IMR-90 (cell line): Measurements from ENCODE around the gene TEX11. TPM values are rescaled to one million over a fixed set of nuclear protein-coding genes. Genes with fewer than 3 reads are reported as not detected.

ENCODE experiments used
- ATAC-seq: fragments of 200-7000 bp; cut with Tn5 transposase; 2 replicates; pipeline ENCODE4 v1.9.1; 2020; ENCODE audit warnings: low read depth, mild to moderate bottlenecking, moderate library complexity
- BruUV-seq: library from RNA; stranded (reverse); fragments of 400-500 nt; replicated peaks from 2 replicates; lab custom pipeline; 2021; lab: Mats Ljungman, UMichigan
- CTCF ChIA-PET: fragments of 300-600 bp; formaldehyde crosslinking; extraction: SDS; loops from one replicate; lab custom pipeline; 2021; ENCODE audit warnings: antibody characterized with exemption; lab: Yijun Ruan, JAX
- POLR2A ChIA-PET: fragments of 300-600 bp; sonication (Branson Sonifier 250); formaldehyde crosslinking; loops from one replicate; lab custom pipeline; 2022; ENCODE audit warnings: antibody characterized with exemption; ENCODE audit not compliant: unreplicated experiment; lab: Charles Lee
- DNase-seq: peaks from one replicate; pipeline ENCODE4 v3.0.0; 2013
- H2AFZ ChIP-seq: replicated peaks from 2 replicates; pipeline ENCODE3; 2013; ENCODE audit warnings: low read length, mild to moderate bottlenecking; ENCODE audit not compliant: poor library complexity
- H2AK5ac ChIP-seq: 2 replicates; pipeline ENCODE4 v1.6.1; 2013; ENCODE audit warnings: low read depth, low read length, inconsistent platforms
- H2AK9ac ChIP-seq: replicated peaks from 2 replicates; pipeline ENCODE3; 2013; ENCODE audit warnings: mild to moderate bottlenecking, low read depth, low read length, moderate library complexity; ENCODE audit not compliant: poor library complexity
- H2BK120ac ChIP-seq: 2 replicates; pipeline ENCODE4 v1.6.1; 2013; ENCODE audit warnings: low read depth, low read length, inconsistent platforms
- H2BK15ac ChIP-seq: 3 replicates; pipeline ENCODE4 v1.6.1; 2013; ENCODE audit warnings: low read depth, low read length, inconsistent platforms
- H2BK20ac ChIP-seq: 2 replicates; pipeline ENCODE4 v1.6.1; 2013; ENCODE audit warnings: low read depth, mild to moderate bottlenecking, inconsistent platforms, low read length, moderate library complexity
- H2BK5ac ChIP-seq: 2 replicates; pipeline ENCODE4 v1.6.1; 2013; ENCODE audit warnings: mild to moderate bottlenecking, low read depth, low read length, inconsistent platforms; ENCODE audit not compliant: poor library complexity, severe bottlenecking
- H3K14ac ChIP-seq: replicated peaks from 2 replicates; pipeline ENCODE4 v1.6.1; 2013; ENCODE audit warnings: low read depth, low read length, inconsistent platforms
- H3K18ac ChIP-seq: 2 replicates; pipeline ENCODE4 v1.6.1; 2013; ENCODE audit warnings: low read depth, low read length, control low read depth
- H3K23ac ChIP-seq: 2 replicates; pipeline ENCODE4 v1.6.1; 2013; ENCODE audit warnings: low read depth, low read length, inconsistent platforms
- H3K27ac ChIP-seq: 2 replicates; pipeline ENCODE4 v1.5.1; 2013; ENCODE audit warnings: mild to moderate bottlenecking, control low read depth, low read length; ENCODE audit not compliant: insufficient read depth
- H3K27me3 ChIP-seq: 2 replicates; pipeline ENCODE4 v1.6.1; 2013; ENCODE audit warnings: low read length; ENCODE audit not compliant: control insufficient read depth, insufficient read depth
- H3K36me3 ChIP-seq: 2 replicates; pipeline ENCODE4 v1.6.1; 2013; ENCODE audit warnings: low read length, mixed read lengths; ENCODE audit not compliant: control insufficient read depth, insufficient read depth
- H3K4ac ChIP-seq: 2 replicates; pipeline ENCODE4 v1.6.1; 2013; ENCODE audit warnings: low read depth, low read length, inconsistent platforms
- H3K4me1 ChIP-seq: 2 replicates; pipeline ENCODE4 v1.6.1; 2013; ENCODE audit warnings: low read length, mixed read lengths; ENCODE audit not compliant: control insufficient read depth, insufficient read depth
- H3K4me2 ChIP-seq: 2 replicates; pipeline ENCODE4 v1.6.1; 2013; ENCODE audit warnings: low read depth, mild to moderate bottlenecking, control low read depth, low read length, moderate library complexity
- H3K4me3 ChIP-seq: 2 replicates; pipeline ENCODE4 v1.5.1; 2013; ENCODE audit warnings: low read depth, mild to moderate bottlenecking, control low read depth, low read length, moderate library complexity; ENCODE audit not compliant: insufficient read depth
- H3K56ac ChIP-seq: 2 replicates; pipeline ENCODE4 v1.6.1; 2013; ENCODE audit warnings: low read length, inconsistent platforms; ENCODE audit not compliant: insufficient read depth; ENCODE audit errors: extremely low read depth
- H3K79me1 ChIP-seq, 2 experiments: 2 replicates each; pipeline ENCODE4 v1.6.1; 2013; ENCODE audit warnings: low read length in 2 of 2, inconsistent platforms in 1 of 2, low read depth in 1 of 2
- H3K9ac ChIP-seq: 2 replicates; pipeline ENCODE4 v1.6.1; 2013; ENCODE audit warnings: low read depth, low read length, control low read depth
- H3K9me1 ChIP-seq: 2 replicates; pipeline ENCODE4 v1.6.1; 2013; ENCODE audit warnings: low read length, inconsistent platforms; ENCODE audit not compliant: insufficient read depth
- H3K9me3 ChIP-seq: 2 replicates; pipeline ENCODE4 v1.6.1; 2013; ENCODE audit warnings: low read length; ENCODE audit not compliant: control insufficient read depth, insufficient read depth
- H4K20me1 ChIP-seq: 2 replicates; pipeline ENCODE4 v1.6.1; 2013; ENCODE audit warnings: low read length, inconsistent platforms; ENCODE audit not compliant: insufficient read depth
- H4K5ac ChIP-seq: 2 replicates; pipeline ENCODE4 v1.6.1; 2013; ENCODE audit warnings: mild to moderate bottlenecking, low read depth, low read length, control low read depth
- H4K8ac ChIP-seq, 2 experiments: 2 replicates each; pipeline ENCODE4 v1.6.1; 2013; ENCODE audit warnings: low read depth in 2 of 2, low read length in 2 of 2, control low read depth in 1 of 2, inconsistent platforms in 1 of 2
- H4K91ac ChIP-seq: 2 replicates; pipeline ENCODE4 v1.6.1; 2013; ENCODE audit warnings: low read depth, low read length, inconsistent platforms; ENCODE audit not compliant: insufficient read depth
- BHLHE40 ChIP-seq: fragments of 150-350 bp; IDR thresholded peaks from 2 replicates; pipeline ENCODE4 v1.6.1; 2016; ENCODE audit warnings: mild to moderate bottlenecking, low read depth, low read length
- CEBPB ChIP-seq: IDR thresholded peaks from 2 replicates; pipeline ENCODE4 v1.6.1; 2012; ENCODE audit warnings: low read depth, low read length, improper control_type of control experiment
- CHD1 ChIP-seq: IDR thresholded peaks from 2 replicates; pipeline ENCODE4 v1.6.1; 2012; ENCODE audit warnings: low read depth, low read length, improper control_type of control experiment
- CTCF ChIP-seq: conservative IDR thresholded peaks from 2 replicates; pipeline ENCODE4 v1.5.1; 2012; ENCODE audit warnings: mild to moderate bottlenecking, low read depth, low read length, improper control_type of control experiment
- ELK1 ChIP-seq: fragments of 150-350 bp; IDR thresholded peaks from 2 replicates; pipeline ENCODE4 v1.6.1; 2016; ENCODE audit warnings: low read depth, mild to moderate bottlenecking, low read length, moderate library complexity, borderline replicate concordance
- FOS ChIP-seq: fragments of 150-350 bp; IDR thresholded peaks from 2 replicates; pipeline ENCODE4 v1.6.1; 2016; ENCODE audit warnings: low read depth, low read length
- MAFK ChIP-seq: IDR thresholded peaks from 2 replicates; pipeline ENCODE4 v1.6.1; 2012; ENCODE audit warnings: low read depth, low read length, improper control_type of control experiment
- MAZ ChIP-seq: IDR thresholded peaks from 2 replicates; pipeline ENCODE4 v1.6.1; 2012; ENCODE audit warnings: low read depth, mild to moderate bottlenecking, low read length, improper control_type of control experiment, moderate library complexity, borderline replicate concordance
- MXI1 ChIP-seq: IDR thresholded peaks from 2 replicates; pipeline ENCODE4 v1.6.1; 2012; ENCODE audit warnings: low read depth, mild to moderate bottlenecking, low read length, moderate library complexity, borderline replicate concordance
- NFE2L2 ChIP-seq: fragments of 150-350 bp; IDR thresholded peaks from 2 replicates; pipeline ENCODE4 v1.6.1; 2016; ENCODE audit warnings: low read depth, mild to moderate bottlenecking, low read length
- POLR2A ChIP-seq: IDR thresholded peaks from 2 replicates; pipeline ENCODE4 v1.6.1; 2012; ENCODE audit warnings: mild to moderate bottlenecking, low read depth, low read length
- RAD21 ChIP-seq: IDR thresholded peaks from 2 replicates; pipeline ENCODE4 v1.6.1; 2012; ENCODE audit warnings: low read length, improper control_type of control experiment
- RCOR1 ChIP-seq: IDR thresholded peaks from 2 replicates; pipeline ENCODE4 v1.6.1; 2012; ENCODE audit warnings: mild to moderate bottlenecking, low read length, improper control_type of control experiment; ENCODE audit not compliant: insufficient replicate concordance
- RFX5 ChIP-seq: IDR thresholded peaks from 2 replicates; pipeline ENCODE4 v1.8.0; 2012; ENCODE audit warnings: low read depth, mild to moderate bottlenecking, low read length, moderate library complexity
- SMC3 ChIP-seq: fragments of 150-350 bp; IDR thresholded peaks from 2 replicates; pipeline ENCODE4 v1.6.1; 2016; ENCODE audit warnings: low read depth, mild to moderate bottlenecking, antibody characterized with exemption, low read length, moderate library complexity
- WGBS, 2 experiments: methylation state at CpG; one replicate each; pipeline versions ENCODE4 v1.1.5 to v1.1.7; 2013; ENCODE audit warnings: missing lambda C conversion rate in 2 of 2; ENCODE audit not compliant: insufficient read length in 1 of 2; ENCODE audit errors: extremely low coverage in 2 of 2; 5-methylcytosine and 5-hydroxymethylcytosine counted together
- dilution Hi-C: fragments of 300-500 bp; cut with HindIII; formaldehyde crosslinking; loops from one replicate; pipeline ENCODE4 v1.14.3; 2018; ENCODE audit warnings: low sequenced_read_pairs; ENCODE audit not compliant: unreplicated experiment
- in situ Hi-C: fragments of 300-500 bp; cut with MboI; formaldehyde crosslinking; loops from 3 replicates; pipeline ENCODE4 v1.14.3; 2019; ENCODE audit warnings: low sequenced_read_pairs, inconsistent platforms, mixed read lengths
- intact Hi-C: fragments of 100-400 bp; cut with micrococcal nuclease; formaldehyde crosslinking; loops from 2 replicates; pipeline ENCODE4 v1.10.0; 2022
- polyA plus RNA-seq, 3 experiments: library from polyadenylated mRNA; depleted of rRNA; stranded (reverse); fragments of >200 nt; gene quantifications; 2 replicates each; pipeline ENCODE4 v1.2.3, GENCODE V29; 2012; ENCODE audit warnings: low replicate concordance in 1 of 3
- total RNA-seq: library from RNA; depleted of rRNA; stranded (reverse); fragments of >200 nt; gene quantifications from 2 replicates; pipeline ENCODE4 v1.2.3, GENCODE V29; 2012
- TF ChIP-seq, protein P1 (sequence below): fragments of 150-350 bp; IDR thresholded peaks from 2 replicates; pipeline ENCODE4 v1.6.1; 2017; ENCODE audit warnings: mild to moderate bottlenecking, antibody characterized with exemption, low read length, low read depth

The TEX11 gene
- total and polyA plus RNA-seq, 2 of the 4 experiments (the other 2 are of a cell fraction) = not detected

- dilution Hi-C loops = no loop called here
- no peak overlapping the region for H3K23ac ChIP-seq
- no peak overlapping the region for H3K56ac ChIP-seq
- no peak overlapping the region for H4K91ac ChIP-seq
- ChIA-PET CTCF (no interaction called here), POLR2A (interaction anchor here (0.5 kb wide), 1 partner anchor 127 kb away, joined by 3 read pairs; no protein-coding TSS in a partner anchor)
- no CpG with 5 or more reads among the region's 2 CpGs for WGBS, 2 experiments
- no peak overlapping the region for H2BK120ac ChIP-seq
- H2AK5ac ChIP-seq = no peak overlapping the region
- no peak overlapping the region for H3K18ac ChIP-seq
- no peak overlapping the region for H4K5ac ChIP-seq
- ATAC-seq (no peak), DNase-seq (no peak)
- no peaks in the 10 kb centered on the region for H3K36me3 ChIP-seq
- no peak overlapping the region for H2AFZ ChIP-seq
- H3K4ac ChIP-seq = no peak overlapping the region
- no peak overlapping the region for H3K4me2 ChIP-seq
- no peak for TF ChIP-seq RCOR1
- TF ChIP-seq MAZ = no peak
- TF ChIP-seq SMC3 = no peak
- no peak for TF ChIP-seq CHD1
- no peak for TF ChIP-seq RAD21
- TF ChIP-seq BHLHE40 = no peak
- TF ChIP-seq NFE2L2 = no peak
- TF ChIP-seq ELK1 = no peak
- no peak for TF ChIP-seq CEBPB
- TF ChIP-seq CTCF = no peak
- no peak for TF ChIP-seq MAFK
- no peak for TF ChIP-seq POLR2A
- TF ChIP-seq, protein P1, sequence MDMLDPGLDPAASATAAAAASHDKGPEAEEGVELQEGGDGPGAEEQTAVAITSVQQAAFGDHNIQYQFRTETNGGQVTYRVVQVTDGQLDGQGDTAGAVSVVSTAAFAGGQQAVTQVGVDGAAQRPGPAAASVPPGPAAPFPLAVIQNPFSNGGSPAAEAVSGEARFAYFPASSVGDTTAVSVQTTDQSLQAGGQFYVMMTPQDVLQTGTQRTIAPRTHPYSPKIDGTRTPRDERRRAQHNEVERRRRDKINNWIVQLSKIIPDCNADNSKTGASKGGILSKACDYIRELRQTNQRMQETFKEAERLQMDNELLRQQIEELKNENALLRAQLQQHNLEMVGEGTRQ = no peak
- TF ChIP-seq FOS = no peak
- no peak for TF ChIP-seq RFX5
- TF ChIP-seq MXI1 = no peak
- H2AK9ac ChIP-seq = no peak overlapping the region
- H3K27me3 ChIP-seq = no peaks in the 10 kb centered on the region; the same call in 1 of the 2 replicates
- no peak overlapping the region for H3K27ac ChIP-seq
- no peaks in the 10 kb centered on the region for H3K9me3 ChIP-seq
- BruUV-seq = no TSS peak
- no peak overlapping the region for H3K14ac ChIP-seq
- no peaks in the 10 kb centered on the region for H4K20me1 ChIP-seq
- no peaks in the 10 kb centered on the region for H3K79me1 ChIP-seq
- H2BK15ac ChIP-seq = no peak overlapping the region
- no peak overlapping the region for H3K9ac ChIP-seq
- in situ Hi-C loops = loop anchor here (25.0 kb wide), 1 partner anchor 883 kb away; no protein-coding TSS in a partner anchor
- H3K9me1 ChIP-seq = no peaks in the 10 kb centered on the region
- intact Hi-C loops = no loop called here
- no peaks in the 10 kb centered on the region for H3K4me1 ChIP-seq
- H3K4me3 ChIP-seq = no peak overlapping the region
- no peak overlapping the region for H2BK20ac ChIP-seq
- no peak overlapping the region for H2BK5ac ChIP-seq
- H4K8ac ChIP-seq = no peak overlapping the region
Measured at GRCh38 chrX:70754169-70754848, 154.2 kb downstream of the TEX11 start.
